ENCODE measurements around the gene VPS11. TPM values are rescaled to one million over a fixed set of nuclear protein-coding genes. Genes with fewer than 3 reads are reported as not detected.

VPS11 gene
- total and polyA plus RNA-seq, 2 experiments from 2014 or later: 11.5 to 13.4 TPM

DNA sequence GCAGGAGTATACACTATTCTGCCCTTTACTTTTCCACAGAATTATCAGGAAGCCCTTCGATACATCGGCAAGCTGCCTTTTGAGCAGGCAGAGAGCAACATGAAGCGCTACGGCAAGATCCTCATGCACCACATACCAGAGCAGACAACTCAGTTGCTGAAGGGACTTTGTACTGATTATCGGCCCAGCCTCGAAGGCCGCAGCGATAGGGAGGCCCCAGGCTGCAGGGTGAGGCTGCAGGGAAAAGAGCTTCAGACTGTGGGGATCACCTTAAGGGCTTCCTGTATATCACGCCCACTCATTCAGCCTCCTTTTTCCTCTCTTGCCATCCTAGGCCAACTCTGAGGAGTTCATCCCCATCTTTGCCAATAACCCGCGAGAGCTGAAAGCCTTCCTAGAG lies 10.2 kb downstream of the VPS11 start:
- H3K36me3 ChIP-seq (ENCODE audit: insufficient read depth): peaks cover 21% of the 10 kb centered on the region

More for the DNA sequence above, 10.2 kb downstream of the VPS11 start:
- Histone ChIP-seq H3K4me3 (no peak overlapping the region), H4K20me1 (replicated peaks; ENCODE audit: insufficient read depth) (peaks cover 3% of the 10 kb centered on the region; the same call in 1 of the 2 replicates), H3F3A (replicated peaks; ENCODE audit: low read depth) (0 out of 2 replicates have a peak, but pooled peaks cover 3% of the 10 kb centered on the region), H3K27me3 (ENCODE audit: insufficient read depth) (no peaks in the 10 kb centered on the region), H3K79me2 (replicated peaks; ENCODE audit: insufficient read depth) (no peaks in the 10 kb centered on the region), H2AFZ (no peak overlapping the region), H3K27ac (ENCODE audit: low read depth) (no peak overlapping the region), H3K4me1 (ENCODE audit: insufficient read depth) (no peaks in the 10 kb centered on the region), H3K4me2 (no peak overlapping the region), H3K9me2 (ENCODE audit: insufficient read depth) (no peaks in the 10 kb centered on the region)
- no peak for ATAC-seq
- no peaks in the 10 kb centered on the region; the same call in 2 of the 3 replicates for H3K4me1 Mint-ChIP-seq
- no peak for DNase-seq (ENCODE audit: low spot score)
- peaks cover 62% of the 10 kb centered on the region for H3K36me3 Mint-ChIP-seq (ENCODE audit: low read depth)
- H3K27me3 Mint-ChIP-seq (ENCODE audit: insufficient read depth, low read depth, poor library complexity): peaks cover 2% of the 10 kb centered on the region
- H3K4me3 Mint-ChIP-seq: no peak overlapping the region
- TF ChIP-seq ZNF331 (CRISPR knock-in tag; IDR thresholded peaks at IDR 0.05; ENCODE audit: low read depth) (no peak), ZNF462 (CRISPR knock-in tag; IDR thresholded peaks at IDR 0.05) (no peak), STAT1 (IDR thresholded peaks at IDR 0.05; ENCODE audit: unreplicated experiment) (no peak)
- H3K9me3 Mint-ChIP-seq: no peaks in the 10 kb centered on the region
- H3K27ac Mint-ChIP-seq: no peak overlapping the region

Data from GM23338 (cell line).